Mucosa of descending colon (tissue), 3 donors: ENCODE results near the gene ALPK3. TPM values are rescaled to one million over a fixed set of nuclear protein-coding genes. Genes with fewer than 3 reads are reported as not detected.

Source experiments
- ATAC-seq: fragments of 200-7000 bp; cut with Tn5 transposase; one replicate; pipeline ENCODE4 v1.9.1; 2020; ENCODE audit warnings: mild to moderate bottlenecking, moderate library complexity
- DNase-seq, 3 donors: peaks; one replicate each; pipeline ENCODE4 v3.0.0-alpha.2; 2020
- H3K36me3 ChIP-seq: fragments of 200-600 bp; one replicate; pipeline ENCODE4 v1.8.0; 2021; ENCODE audit warnings: low read depth, mild to moderate bottlenecking
- H3K4me1 ChIP-seq: fragments of 200-600 bp; one replicate; pipeline ENCODE4 v1.8.0; 2021; ENCODE audit warnings: low read depth, mild to moderate bottlenecking
- H3K4me3 ChIP-seq: fragments of 200-600 bp; one replicate; pipeline ENCODE4 v1.8.0; 2021; ENCODE audit warnings: mild to moderate bottlenecking
- H3K9me3 ChIP-seq: fragments of 200-600 bp; one replicate; pipeline ENCODE4 v1.8.0; 2021; ENCODE audit warnings: mild to moderate bottlenecking
- CTCF ChIP-seq: fragments of 200-600 bp; IDR thresholded peaks from one replicate; pipeline ENCODE4 v1.8.0; 2022; ENCODE audit warnings: antibody characterized with exemption, mild to moderate bottlenecking
- intact Hi-C, 2 donors: fragments of 100-400 bp; cut with DNase I in 1 of 2; cut with micrococcal nuclease in 1 of 2; formaldehyde crosslinking; loops; one replicate each; pipeline versions ENCODE4 v1.11.0 to v1.11.1; 2022; cut with DNase I, micrococcal nuclease
- total RNA-seq, 3 donors: library from RNA; stranded (reverse); fragmentation: NEBNext Ultra II Directional in 2 of 3; extraction: Animal tissue kit (Norgen Biotek cat#: 25700) in 2 of 3; gene quantifications; one replicate each; pipeline versions ENCODE4 v1.2.1 to v1.2.4, GENCODE V29; 2021 to 2023
- donor health status: DM: no; HTN: no; CAD: no; lungs with moderate emphysema.
- donor health status: DM: no; HTN: no; CAD: no.
- donor health status: DM: no; HTN: yes; CAD: no.

Gene ALPK3
- total RNA-seq, 3 donors from 2014 or later, result 1.3 to 15.3 (median 1.9) TPM

GRCh38 chr15:84834229-84834955 lies 17.2 kb downstream of the ALPK3 start:
- H3K9me3 ChIP-seq, result no peaks in the 10 kb centered on the region
- DNase-seq, result no peak
- H3K4me3 ChIP-seq, result no peak overlapping the region
- no peak for TF ChIP-seq CTCF
- H3K4me1 ChIP-seq, result no peaks in the 10 kb centered on the region
- intact Hi-C loops, result no loop called here
- no peaks in the 10 kb centered on the region for H3K36me3 ChIP-seq
- no peak for ATAC-seq

GRCh38 chr15:84834969-84835368 lies 17.8 kb downstream of the ALPK3 start:
- TF ChIP-seq CTCF, result no peak
- no peak overlapping the region for H3K4me3 ChIP-seq
- ATAC-seq (no peak), DNase-seq (no peak)
- intact Hi-C loops, result no loop called here
- no peaks in the 10 kb centered on the region for H3K4me1 ChIP-seq
- H3K9me3 ChIP-seq, result no peaks in the 10 kb centered on the region
- H3K36me3 ChIP-seq, result no peaks in the 10 kb centered on the region

- intact Hi-C loops, result no loop called here
Measured at GRCh38 chr15:84835661-84836337, 18.6 kb downstream of the ALPK3 start.

GRCh38 chr15:84836844-84837243 lies 19.7 kb downstream of the ALPK3 start:
- ATAC-seq (no peak), DNase-seq (no peak)
- Histone ChIP-seq H3K4me1 (peaks cover 8% of the 10 kb centered on the region), H3K9me3 (no peaks in the 10 kb centered on the region), H3K36me3 (no peaks in the 10 kb centered on the region), H3K4me3 (no peak overlapping the region)
- TF ChIP-seq CTCF, result no peak
- intact Hi-C loops, result no loop called here

More at GRCh38 chr15:84835661-84836337, 18.6 kb downstream of the ALPK3 start:
- no peaks in the 10 kb centered on the region for H3K9me3 ChIP-seq
- DNase-seq, result no peak
- no peak overlapping the region for H3K4me3 ChIP-seq
- TF ChIP-seq CTCF, result no peak
- peaks cover 5% of the 10 kb centered on the region for H3K4me1 ChIP-seq
- no peak for ATAC-seq
- H3K36me3 ChIP-seq, result no peaks in the 10 kb centered on the region

GRCh38 chr15:84839714-84840113 lies 22.6 kb downstream of the ALPK3 start:
- Histone ChIP-seq H3K36me3 (no peaks in the 10 kb centered on the region), H3K4me1 (peaks cover 8% of the 10 kb centered on the region), H3K9me3 (no peaks in the 10 kb centered on the region), H3K4me3 (no peak overlapping the region)
- DNase-seq, result no peak
- ATAC-seq, result no peak
- intact Hi-C loops, result no loop called here
- TF ChIP-seq CTCF, result no peak
